Measurements from ENCODE around the gene C14orf93.
"Not testable (repeated sequence)": the region's sequence is repeated elsewhere in the genome, so short reads cannot be mapped to it uniquely, and the experiment has no call there.

The C14orf93 gene

DNA sequence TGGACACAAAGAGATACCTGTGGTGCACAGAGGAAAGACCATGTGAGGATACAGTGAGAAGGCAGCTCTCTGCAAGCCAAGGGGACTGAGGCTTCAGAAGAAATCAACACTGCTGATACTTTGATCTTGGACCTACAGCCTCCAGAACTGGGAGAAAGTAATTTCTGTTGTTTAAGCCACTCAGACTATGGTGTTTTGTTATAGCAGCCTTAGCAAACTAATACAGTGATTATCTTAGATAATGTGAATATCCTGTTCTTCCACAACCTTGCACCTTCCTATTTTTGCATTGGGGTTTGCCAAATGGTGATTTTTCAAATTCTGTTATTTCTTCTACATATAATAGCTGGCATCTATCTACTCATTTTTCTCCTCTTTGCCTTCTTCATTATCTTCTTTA, 8.2 kb upstream of the C14orf93 start:
- no peak for DNase-seq

DNA sequence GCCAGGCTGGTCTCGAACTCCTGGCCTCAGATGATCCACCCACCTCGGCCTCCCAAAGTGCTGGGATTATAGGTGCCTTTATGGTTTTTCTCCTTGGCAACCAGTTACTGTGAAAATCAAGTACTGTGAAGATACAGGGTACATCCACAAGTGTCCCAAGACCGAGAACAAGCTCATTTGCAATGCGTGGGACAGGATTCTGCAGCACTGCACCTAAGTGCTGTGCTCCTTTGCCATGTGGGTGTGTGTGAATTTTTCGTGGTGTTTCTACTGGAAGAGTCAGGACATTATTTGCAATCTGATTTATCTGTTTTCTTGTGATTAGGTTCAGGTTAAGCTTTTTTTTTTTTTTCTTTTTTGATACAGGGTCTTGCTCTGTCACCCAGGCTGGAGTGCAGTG, 7.1 kb upstream of the C14orf93 start:
- DNase-seq, result no peak

DNA sequence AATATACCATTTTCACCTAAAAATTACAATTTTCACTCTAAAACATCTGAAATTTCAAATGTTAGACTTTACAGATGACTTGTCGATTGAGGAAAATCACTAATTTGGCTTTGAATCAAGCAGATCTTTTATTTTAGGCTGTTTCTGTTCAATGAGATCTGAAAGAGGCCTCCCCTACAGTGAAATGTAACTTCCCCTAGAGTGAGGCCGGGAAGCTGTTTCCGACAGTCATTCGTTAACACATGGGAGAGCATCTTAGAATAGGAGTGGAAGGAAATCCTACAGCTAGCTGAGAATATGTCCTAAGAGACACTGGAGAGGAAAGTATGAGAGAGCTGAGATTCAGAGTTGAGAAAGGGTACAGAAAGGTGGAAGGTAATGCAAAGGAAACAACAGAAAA, 5.7 kb upstream of the C14orf93 start:
- DNase-seq, result no peak

DNA sequence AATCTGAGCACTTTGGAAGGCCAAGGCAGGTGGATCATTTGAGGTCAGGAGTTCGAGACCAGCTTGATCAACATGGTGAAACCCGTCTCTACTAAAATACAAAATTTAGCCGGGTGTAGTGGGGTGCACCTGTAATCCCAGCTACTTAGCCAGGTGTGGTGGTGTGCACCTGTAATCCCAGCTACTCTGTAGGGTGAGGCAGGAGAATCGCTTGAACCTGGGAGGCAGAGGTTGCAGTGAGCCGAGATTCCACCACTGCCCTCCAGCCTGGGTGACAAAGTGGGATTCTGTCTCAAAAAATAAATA, 3.8 kb upstream of the C14orf93 start:
- not testable (repeated sequence) for DNase-seq

DNA sequence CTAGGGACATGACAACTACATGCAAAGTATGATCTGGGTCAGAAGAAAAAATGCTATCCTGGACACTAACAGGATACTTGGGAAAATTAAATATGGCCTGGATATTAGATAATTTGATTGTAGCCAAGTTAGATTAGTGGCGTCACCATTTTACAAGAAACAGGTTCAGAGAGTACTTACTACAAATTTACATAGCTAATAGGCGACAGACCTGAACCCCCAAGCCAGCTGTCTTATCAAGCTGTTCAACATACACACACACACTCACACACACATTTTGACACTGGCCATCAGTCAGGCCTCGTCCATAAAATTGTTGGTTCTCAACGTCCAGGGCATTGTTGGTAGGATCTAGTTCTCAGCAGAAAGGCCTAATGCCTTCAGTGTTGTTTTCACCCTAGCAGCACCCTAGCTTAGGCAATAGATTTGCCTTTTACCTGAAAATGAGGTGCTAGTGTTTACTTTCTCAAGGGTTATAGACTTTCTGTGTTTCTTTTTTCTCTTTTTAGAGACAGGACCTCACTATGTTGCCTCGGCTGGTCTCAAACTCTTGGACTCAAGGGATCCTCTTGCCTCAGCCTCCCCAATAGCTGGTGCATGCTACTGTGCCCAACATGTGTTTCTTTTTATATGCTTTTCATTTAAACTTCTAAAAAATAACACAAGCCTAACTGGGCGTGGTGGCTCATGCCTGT, 3.3 kb upstream of the C14orf93 start:
- DNase-seq, result no peak

DNA sequence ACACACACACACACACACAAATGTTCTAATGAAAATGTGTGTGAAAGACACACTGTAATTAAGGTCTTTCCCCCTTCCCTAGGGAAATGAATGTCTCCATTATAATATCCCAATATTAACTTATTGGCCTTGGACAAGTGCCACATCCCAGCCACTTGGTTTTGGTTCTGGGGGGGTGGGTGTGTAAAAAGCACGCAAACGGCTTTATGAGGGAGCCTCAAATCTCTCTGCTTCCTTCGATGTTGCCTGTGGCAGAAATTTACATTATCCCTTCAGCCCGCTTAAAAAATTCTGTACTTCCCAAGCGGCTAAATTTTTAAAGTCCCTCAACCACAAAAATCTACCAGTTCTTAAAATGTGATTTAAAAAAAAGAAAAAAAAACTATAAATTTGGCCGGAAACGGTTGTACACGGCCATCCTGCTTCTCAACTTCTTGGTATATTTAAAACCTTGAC, 432 bp downstream of the C14orf93 start:
- DNase-seq, result peak; percentile 31

DNA sequence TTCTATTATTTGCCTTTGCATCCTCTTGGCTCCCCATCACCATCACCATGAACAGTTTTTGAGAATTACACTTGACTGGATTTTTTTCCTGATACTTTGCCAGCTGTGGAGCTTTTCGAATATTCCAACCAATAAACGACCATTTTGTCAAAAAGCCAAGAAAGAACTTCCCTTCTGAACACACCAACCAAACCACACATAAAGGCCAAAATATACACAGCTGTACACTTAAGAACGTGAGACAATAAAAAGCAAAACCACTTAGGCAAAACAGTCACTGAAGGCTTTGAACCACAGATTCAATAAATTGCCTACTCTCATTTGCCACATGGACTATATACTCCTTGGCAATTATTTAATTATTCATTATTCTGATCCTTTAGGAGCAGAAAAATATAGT, 1.1 kb downstream of the C14orf93 start:
- DNase-seq, result peak; percentile 77

DNA sequence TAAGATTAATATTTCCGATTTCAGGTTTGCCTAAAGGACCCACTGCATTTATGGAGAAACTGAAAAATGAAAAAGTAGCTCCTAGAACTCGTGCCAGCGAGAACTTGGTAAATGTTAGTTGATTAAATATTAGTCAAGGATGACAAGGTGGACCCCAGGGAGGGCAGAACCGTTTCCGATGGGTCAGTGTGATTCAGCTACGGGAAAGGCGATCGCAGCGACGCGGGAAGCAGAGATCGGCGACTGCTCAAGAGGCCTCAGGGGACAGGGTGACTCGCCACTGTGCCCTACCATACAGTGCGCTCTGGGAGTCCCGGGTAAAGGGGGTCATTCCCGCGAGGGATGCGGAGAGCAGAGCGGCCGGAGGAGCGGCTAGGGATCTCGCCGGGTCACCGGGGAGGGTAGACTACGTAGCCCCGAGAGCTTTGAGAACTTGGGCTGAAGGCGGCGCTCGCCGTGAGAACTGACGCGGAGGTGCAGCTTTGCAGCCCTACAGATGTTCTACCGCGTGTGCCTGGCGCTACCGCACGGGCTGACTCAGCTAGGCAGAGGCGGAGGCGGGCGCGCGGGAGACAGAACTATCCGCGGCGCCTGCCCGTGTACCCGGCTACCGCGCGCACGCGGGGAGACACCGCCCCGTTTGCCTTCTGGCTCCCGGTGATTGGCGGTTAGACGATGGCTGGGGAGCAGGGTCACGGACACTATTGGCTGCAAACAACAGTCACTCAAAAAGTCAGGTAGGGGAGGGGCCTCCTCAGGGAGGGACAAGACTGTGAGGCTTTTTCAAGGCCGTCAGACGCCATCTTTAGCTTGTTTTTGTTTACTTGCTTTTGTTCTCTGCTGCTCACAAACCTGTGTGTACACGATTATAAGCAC, 3.2 kb downstream of the C14orf93 start:
- DNase-seq, result peak; percentile 98

DNA sequence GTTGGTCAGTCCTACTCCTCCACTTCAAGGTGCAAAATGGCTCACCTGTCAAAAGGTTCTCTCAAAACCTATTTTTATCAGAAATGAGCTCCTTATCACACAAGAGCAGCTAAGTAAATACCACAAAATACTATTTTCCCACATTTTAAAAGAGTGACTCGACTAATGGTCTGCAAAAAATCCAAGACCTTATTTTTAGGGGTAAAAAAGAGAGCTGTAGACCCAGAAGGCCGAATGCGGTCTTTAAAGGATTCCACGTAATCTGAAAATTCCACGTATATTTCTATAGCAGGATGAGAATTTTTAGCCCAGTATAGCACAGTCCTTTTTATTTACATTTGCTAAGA, 3.8 kb downstream of the C14orf93 start:
- no peak for DNase-seq

DNA sequence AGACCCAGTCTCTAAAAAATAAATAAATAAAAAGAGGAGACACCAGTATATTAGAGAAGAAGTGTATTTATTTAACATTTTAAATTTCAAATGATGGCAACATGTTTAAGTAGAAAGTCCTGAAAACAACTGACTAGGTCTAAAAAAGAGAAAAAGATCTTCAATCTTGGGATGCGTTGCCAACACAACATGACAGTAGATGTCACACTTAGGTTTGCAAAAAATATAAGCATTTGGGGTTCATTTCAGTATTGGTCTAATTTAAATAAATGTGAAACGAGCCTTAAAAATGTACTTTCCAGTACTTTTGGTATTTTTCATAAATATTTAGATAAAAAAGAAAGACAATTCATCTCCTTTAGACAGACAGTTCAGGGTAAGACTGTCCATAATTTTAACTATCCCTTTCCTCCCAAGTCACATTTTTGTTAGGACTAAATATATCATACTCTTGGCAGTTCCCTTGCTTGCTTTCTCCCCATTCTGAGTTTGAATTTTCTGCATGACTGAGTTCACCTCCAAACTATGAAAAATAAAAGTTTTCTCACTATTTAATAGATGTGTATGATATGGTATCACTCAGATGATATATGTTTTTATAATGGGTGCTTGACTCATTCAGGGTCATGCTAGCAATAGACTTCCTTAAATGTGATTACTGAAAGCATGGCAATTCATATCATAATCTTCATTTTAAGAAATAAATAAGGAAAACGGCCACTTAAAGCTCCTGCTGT, 4.3 kb downstream of the C14orf93 start:
- no peak for DNase-seq

DNA sequence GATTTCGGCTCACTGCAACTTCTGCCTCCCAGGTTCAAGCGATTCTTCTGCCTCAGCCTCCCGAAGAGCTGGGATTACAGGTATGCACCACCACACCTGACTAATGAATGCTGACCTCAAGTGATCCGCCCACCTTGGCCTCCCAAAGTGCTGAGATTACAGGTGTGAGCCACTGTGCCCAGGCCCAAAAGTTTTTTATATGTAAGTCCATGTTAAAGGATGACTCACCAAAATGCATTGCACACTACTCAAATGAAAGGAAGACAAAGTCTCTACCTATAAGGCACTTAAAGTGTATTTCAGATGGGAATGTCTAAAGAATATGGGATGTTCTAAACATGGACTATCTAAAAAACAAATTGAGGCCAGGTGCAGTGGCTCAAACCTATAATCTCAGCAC, 5.7 kb downstream of the C14orf93 start:
- not testable (repeated sequence) for DNase-seq

DNA sequence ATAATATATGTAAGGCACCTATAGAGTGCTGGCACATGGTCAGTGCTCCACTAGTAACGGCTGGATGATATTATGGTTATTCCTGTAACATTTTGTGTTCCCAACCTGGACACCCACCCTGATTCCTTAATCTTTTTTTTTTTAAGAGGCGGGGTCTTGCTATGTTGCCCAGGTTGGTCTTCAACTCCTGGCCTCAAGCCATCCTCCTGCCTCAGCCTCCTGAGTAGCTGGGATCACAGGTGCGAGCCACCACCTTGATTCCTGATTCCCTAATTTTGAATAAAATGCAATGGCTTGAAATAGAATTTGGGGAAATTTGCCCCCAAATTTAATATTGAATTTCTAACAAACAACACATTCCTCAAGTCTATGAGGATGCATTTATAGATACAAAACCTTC, 7.4 kb downstream of the C14orf93 start:
- DNase-seq, result no peak

DNA sequence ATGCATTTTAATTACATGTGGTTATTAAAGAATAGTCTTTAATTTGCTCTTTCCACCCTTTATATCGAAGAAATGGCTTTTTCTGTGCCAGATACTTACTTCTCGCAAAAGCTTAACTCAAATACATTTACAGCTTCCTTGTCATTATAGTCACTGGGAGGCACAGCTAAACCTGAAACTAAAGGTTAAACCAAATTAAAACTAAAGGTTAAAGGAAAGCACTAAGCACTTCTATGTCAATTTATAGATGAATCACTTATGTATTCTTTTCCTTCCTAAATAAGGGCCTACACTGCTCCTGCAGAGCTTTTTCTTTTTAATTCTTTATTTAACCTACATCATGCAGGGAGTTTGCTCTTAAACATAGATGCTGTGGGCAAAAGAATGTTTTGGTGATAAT, 9.1 kb downstream of the C14orf93 start:
- DNase-seq, result no peak

DNA sequence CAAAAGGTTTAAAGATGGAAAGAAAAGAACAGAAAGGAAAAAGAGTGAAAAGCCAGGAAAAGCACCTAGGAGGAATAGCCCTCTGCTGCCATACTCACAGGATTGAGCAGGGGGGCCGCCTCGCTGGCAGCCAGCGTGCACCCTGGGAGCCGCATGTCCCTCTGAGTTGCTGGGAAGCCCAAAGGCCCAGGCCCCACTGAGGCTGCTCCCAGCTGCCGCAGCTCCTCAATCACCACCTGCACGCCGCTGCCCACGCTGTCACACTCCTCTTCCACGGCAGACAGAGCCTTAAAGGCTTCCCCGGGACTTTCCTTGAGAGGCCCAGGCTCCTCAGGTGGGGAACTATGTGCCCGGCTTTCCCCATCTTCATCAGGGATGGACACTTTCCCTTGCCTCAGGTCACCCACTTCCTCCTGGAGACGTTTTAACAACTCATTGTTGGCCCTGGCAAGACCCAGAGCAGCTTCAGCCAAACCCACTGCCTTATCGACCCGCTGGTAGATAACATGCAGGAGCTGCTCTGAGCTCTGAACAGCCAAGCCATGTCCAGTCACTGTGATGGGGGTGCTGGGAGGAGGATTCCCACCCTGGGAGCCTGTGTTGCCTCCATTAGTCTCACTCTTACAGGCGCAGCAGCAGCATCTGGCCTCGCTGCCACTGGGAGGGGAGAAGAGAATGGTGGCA, 11.5 kb downstream of the C14orf93 start:
- no peak for DNase-seq

DNA sequence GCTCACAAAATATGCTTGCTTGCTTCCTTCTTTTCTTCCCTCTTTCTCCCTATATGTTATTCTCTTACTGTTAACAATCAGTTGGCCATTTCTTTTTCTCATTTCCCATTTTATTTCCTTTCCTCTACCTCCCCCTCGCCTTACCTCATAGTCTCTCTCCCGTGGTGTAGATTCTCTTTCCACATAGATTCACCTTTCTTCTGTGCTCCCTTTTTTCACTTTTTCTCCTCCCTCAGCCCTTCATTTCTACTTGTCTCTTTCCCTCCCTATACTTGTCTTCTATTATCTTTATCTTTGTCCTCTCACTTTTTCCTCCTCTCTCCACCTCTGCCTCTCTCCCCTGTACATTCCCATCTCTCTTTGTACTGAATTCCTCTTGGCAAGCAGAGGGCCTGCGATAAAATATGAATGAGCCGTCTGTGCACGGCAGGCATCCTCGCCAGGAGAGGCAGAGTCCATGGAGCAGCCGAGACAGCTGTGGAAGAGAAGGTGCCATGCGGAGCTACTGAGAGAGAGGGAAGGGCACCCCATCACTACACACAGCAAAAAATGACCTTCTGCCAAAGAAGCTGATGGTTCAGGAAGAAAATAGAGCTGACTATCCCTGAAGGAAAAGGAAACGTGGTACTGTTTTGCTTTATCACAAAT, 12.1 kb downstream of the C14orf93 start:
- no peak for DNase-seq

DNA sequence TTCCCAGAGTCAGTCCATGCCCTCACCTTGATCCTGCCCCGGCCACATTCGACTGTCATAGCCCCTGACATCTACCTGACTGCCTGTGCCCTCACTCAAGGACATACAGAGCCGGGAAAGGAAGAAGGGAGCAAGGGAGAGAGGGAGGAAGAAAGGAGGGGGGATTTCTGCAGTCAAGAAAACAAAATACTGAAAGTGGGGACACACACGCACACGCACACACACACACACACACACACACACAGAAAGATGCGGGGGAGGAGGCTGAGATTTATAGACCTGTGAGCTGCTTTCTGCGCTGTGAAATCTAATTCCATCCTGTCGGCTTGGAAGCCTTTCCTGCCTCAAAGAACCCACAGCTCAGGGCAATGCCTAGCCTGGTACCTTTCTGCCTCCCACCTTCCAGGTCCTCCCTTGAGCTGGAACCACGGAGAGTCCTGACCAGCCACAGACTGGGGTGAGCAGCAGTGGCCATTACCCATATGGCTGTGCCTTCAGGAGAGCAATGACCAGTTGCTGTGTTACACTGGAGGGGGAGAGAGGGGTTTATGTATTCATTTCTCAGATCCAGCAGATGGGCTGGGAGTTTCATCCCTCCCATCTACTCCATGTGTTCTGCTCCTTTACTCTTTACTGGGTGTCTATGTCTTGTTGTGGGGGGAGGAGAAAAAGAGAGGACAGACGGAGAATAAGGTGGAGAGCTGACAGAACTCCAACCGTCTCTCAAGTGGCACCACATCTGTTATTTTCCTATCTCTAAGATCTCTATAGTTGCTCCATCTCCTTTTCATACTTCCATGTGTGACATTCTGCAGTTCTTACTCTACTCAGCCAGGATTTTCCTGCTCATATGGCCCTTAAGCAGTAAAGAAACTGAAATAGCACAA, 12.9 kb downstream of the C14orf93 start:
- no peak for DNase-seq

DNA sequence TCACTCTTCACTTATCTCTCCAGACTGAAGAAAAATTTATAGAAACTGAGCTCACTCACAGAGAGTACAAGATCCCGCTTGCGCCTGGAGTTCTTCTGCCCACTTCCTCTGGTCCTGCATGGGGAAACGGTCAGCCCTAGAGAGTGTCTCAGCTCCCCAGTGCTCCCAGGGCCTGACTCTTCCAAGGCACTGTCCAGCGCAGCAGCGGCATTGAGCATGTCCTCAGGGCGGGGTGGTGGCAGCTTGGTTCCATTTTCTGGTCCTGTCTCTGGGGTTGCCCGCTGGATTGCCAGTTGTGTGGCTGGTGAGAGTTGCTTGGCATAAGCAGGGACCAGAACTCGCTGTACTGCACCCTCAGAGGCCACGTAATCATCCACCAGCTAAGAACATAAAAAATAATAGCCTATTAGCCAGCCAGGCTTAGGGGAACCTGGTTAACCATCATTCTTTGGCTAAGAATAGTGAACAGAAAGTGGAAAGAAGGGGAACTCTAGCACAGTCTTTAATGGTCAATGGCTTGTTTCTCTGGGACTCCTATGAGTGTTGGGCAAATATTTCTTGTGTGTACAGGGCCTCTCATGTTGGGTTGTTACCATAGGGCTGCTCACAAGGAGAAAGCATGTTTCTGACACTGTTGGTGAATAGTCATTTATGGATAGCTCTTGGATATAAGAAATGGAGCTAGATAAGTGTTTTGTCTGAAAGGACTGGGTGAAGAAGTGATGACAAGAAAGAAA, 13.9 kb downstream of the C14orf93 start:
- DNase-seq, result no peak

DNA sequence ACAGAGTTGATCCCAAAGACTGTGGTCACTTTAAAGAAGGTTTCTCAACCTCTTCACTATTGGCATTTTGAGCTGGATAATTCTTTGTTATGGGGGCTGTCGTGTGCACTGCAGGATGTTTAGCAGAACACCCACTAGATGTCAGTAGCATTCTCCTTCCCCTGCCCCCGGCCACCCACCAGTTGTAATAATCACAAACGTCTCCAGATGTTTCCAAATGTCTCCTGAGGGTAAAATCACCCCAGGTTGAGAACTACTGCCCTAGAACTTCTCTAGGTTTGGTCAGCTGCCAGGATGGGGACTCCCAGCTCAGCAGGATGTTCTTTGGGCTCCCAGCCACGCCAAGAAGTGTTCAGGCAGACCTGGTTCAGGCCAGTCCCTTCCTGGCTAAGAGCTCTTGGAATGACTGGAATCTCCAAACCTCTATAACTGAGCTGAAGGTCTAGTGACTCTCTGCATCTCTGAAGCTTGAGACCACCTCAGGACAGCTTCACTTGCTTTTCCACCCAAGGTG, 15.1 kb downstream of the C14orf93 start:
- no peak for DNase-seq

DNA sequence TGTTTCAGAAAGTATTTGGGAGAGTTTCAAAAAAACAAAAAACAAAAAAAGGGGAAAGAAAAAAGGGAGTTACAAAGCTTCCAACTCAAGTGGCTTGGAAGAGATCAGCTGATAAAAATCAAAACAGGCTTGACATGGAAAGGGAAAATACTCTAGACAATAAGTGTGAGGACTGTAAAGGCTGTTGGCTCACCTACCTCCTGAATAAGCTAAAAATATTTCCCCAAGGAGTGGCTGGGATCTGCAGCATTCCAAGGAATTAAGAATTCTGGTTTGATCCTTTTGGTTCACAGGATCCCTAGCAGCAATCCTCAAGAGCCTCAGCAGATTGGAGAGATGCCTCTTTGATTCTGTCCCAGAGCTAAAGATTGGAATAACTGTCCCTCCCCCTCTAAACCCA, 16.4 kb downstream of the C14orf93 start:
- no peak for DNase-seq

DNA sequence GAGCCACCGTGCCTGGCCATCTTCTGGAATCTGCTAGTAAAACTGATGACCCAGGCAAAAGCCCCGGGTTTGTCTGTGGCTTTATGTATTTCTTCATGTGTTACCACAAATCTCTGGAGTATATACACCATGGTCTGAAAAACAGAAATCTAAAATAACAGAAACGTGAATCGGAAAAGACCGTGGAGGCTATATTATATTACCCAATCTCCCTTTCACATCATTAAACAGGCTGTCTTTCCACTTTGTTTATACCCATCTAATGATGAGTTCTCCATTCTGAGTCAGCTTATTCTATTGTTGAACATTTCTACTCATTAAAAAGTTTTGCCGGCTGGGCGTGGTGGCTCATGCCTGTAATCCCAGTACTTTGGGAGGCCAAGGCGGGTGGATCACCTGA, 18.1 kb downstream of the C14orf93 start:
- no peak for DNase-seq

DNA sequence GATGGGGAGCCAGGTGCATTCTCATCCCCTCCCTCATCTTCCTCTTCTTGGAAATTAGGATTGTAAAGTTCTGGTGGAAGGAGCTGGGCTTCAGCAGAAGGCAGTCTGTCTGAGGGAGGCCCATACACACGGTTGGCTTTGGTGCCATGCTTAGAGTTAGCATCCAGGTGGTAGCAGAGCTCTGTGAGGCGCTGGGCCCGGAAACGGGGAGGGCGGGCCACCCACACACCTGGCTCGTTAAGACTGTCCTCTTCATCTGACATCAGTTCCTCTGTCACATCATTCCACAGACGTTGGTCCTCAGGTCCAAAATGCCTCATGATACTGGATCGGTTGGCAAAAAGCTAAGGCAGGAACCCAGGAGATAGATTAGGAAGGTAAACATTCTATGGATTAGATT, 22.7 kb downstream of the C14orf93 start:
- no peak for DNase-seq
